ENCODE data around the gene MED25. TPM values are rescaled to one million over a fixed set of nuclear protein-coding genes. Genes with fewer than 3 reads are reported as not detected.
A peak's percentile ranks its signal among the peaks of the same experiment; 100 is the strongest.

The MED25 gene
- total RNA-seq, 1 experiment from 2014 or later: 89.7 TPM

- H3K27ac Mint-ChIP-seq (ENCODE audit: unreplicated experiment): no peak overlapping the region
- no peaks in the 10 kb centered on the region for H3K27me3 Mint-ChIP-seq (ENCODE audit: unreplicated experiment)
- TF ChIP-seq CTCF (IDR thresholded peaks at IDR 0.05; ENCODE audit: unreplicated experiment): no peak
- CTCF ChIA-PET: interaction anchor here (0.6 kb wide), 1 partner anchor 930 kb away, joined by 3 read pairs; no protein-coding TSS in a partner anchor
- no TSS peak for BruUV-seq (replicated peaks)
- intact Hi-C loops (cut with micrococcal nuclease; ENCODE audit: unreplicated experiment): no loop called here
- no peak overlapping the region for H3K4me3 Mint-ChIP-seq (ENCODE audit: low read depth, unreplicated experiment)
- H3K36me3 Mint-ChIP-seq (ENCODE audit: insufficient read depth, unreplicated experiment): peaks cover 11% of the 10 kb centered on the region
- DNase-seq: no peak
- H3K9me3 Mint-ChIP-seq (ENCODE audit: low read depth, unreplicated experiment): no peaks in the 10 kb centered on the region
- peaks cover 26% of the 10 kb centered on the region for H3K4me1 Mint-ChIP-seq (ENCODE audit: low read depth, unreplicated experiment)
Observed at GRCh38 chr19:49874503-49875157, 56.5 kb downstream of the MED25 start.

- Mint-ChIP-seq H3K4me1 (ENCODE audit: low read depth, unreplicated experiment) (peaks cover 21% of the 10 kb centered on the region), H3K9me3 (ENCODE audit: low read depth, unreplicated experiment) (no peaks in the 10 kb centered on the region), H3K4me3 (ENCODE audit: low read depth, unreplicated experiment) (no peak overlapping the region), H3K36me3 (ENCODE audit: insufficient read depth, unreplicated experiment) (peaks cover 11% of the 10 kb centered on the region), H3K27ac (ENCODE audit: unreplicated experiment) (no peak overlapping the region), H3K27me3 (ENCODE audit: unreplicated experiment) (no peaks in the 10 kb centered on the region)
- intact Hi-C loops (cut with micrococcal nuclease; ENCODE audit: unreplicated experiment): no loop called here
- CTCF ChIA-PET: interaction anchor here (1.2 kb wide), 1 partner anchor 8 kb away, joined by 3 read pairs; no protein-coding TSS in a partner anchor
- no peak for DNase-seq
- TF ChIP-seq CTCF (IDR thresholded peaks at IDR 0.05; ENCODE audit: unreplicated experiment): no peak
- BruUV-seq (replicated peaks): no TSS peak
Observed at GRCh38 chr19:49875177-49875576, 57.1 kb downstream of the MED25 start.

GRCh38 chr19:49875857-49876421 lies 57.9 kb downstream of the MED25 start:
- CTCF ChIA-PET: interaction anchor here (1.2 to 1.3 kb wide), 2 partner anchors 9 to 22 kb away, joined by 3 read pairs; no protein-coding TSS in a partner anchor
- intact Hi-C loops (cut with micrococcal nuclease; ENCODE audit: unreplicated experiment): no loop called here
- Mint-ChIP-seq H3K9me3 (ENCODE audit: low read depth, unreplicated experiment) (no peaks in the 10 kb centered on the region), H3K27ac (ENCODE audit: unreplicated experiment) (no peak overlapping the region), H3K27me3 (ENCODE audit: unreplicated experiment) (no peaks in the 10 kb centered on the region), H3K4me3 (ENCODE audit: low read depth, unreplicated experiment) (no peak overlapping the region), H3K36me3 (ENCODE audit: insufficient read depth, unreplicated experiment) (peaks cover 11% of the 10 kb centered on the region), H3K4me1 (ENCODE audit: low read depth, unreplicated experiment) (peaks cover 17% of the 10 kb centered on the region)
- TF ChIP-seq CTCF (IDR thresholded peaks at IDR 0.05; ENCODE audit: unreplicated experiment): no peak
- peak; percentile 69 for DNase-seq
- TSS peak; percentile 54 for BruUV-seq (replicated peaks)

DNA sequence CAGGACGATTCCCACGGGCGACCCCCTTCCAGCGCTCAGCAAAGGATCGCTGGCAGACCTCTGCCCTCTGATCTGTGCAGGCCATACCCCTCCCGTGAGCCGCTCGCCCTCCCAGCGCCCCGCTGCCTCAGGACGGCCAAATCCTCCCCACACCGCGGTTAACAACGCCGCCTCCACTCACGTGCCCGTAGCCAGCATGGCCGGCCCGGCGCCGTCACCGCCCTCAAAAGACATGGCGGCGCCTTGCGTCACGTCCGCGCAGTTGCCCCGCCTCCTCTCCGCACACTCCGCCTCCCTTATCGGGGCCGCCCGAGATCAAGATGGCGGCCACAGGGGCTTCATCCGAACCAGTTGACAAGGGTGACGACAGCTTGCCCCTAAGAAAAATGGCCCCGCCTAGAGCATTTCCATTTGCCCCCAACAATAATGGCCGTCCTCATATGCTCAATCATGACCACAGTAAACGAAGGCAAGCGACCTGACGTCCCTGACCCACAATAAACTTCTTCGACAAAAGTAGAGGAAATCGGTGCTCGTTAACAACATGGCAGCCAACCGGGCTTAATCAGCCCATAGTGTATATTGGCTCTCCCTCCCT lies 58.4 kb downstream of the MED25 start:
- CTCF ChIA-PET: interaction anchor here (1.2 to 1.3 kb wide), 2 partner anchors 10 to 21 kb away, joined by 3 read pairs; no protein-coding TSS in a partner anchor
- no peak overlapping the region for H3K27ac Mint-ChIP-seq (ENCODE audit: unreplicated experiment)
- H3K9me3 Mint-ChIP-seq (ENCODE audit: low read depth, unreplicated experiment): no peaks in the 10 kb centered on the region
- H3K4me3 Mint-ChIP-seq (ENCODE audit: low read depth, unreplicated experiment): no peak overlapping the region
- no TSS peak for BruUV-seq (replicated peaks)
- H3K27me3 Mint-ChIP-seq (ENCODE audit: unreplicated experiment): no peaks in the 10 kb centered on the region
- peak; percentile 99 for DNase-seq
- intact Hi-C loops (cut with micrococcal nuclease; ENCODE audit: unreplicated experiment): no loop called here
- no peak for TF ChIP-seq CTCF (IDR thresholded peaks at IDR 0.05; ENCODE audit: unreplicated experiment)
- peaks cover 11% of the 10 kb centered on the region for H3K36me3 Mint-ChIP-seq (ENCODE audit: insufficient read depth, unreplicated experiment)
- peaks cover 17% of the 10 kb centered on the region for H3K4me1 Mint-ChIP-seq (ENCODE audit: low read depth, unreplicated experiment)

Measured in Calu3 (cell line).